Suprapubic skin (tissue), 4 donors: ENCODE measurements around the gene PHKG1. TPM values are rescaled to one million over a fixed set of nuclear protein-coding genes. Genes with fewer than 3 reads are reported as not detected.
A peak's percentile ranks its signal among the peaks of the same experiment; 100 is the strongest.
"Not testable (repeated sequence)": the region's sequence is repeated elsewhere in the genome, so short reads cannot be mapped to it uniquely, and the experiment has no call there.

ENCODE experiments used
- DNase-seq, 2 donors: peaks; one replicate each; pipeline ENCODE4 v3.0.0-alpha.2; 2019; ENCODE audit warnings: low spot score in 2 of 2
- H3K27ac ChIP-seq: fragments of 200-600 bp; sonication (generic); one replicate; pipeline ENCODE4 v1.5.1; 2019
- H3K27me3 ChIP-seq: fragments of 200-600 bp; sonication (generic); one replicate; pipeline ENCODE4 v1.5.1; 2019
- H3K36me3 ChIP-seq: fragments of 200-600 bp; sonication (generic); one replicate; pipeline ENCODE4 v1.5.1; 2019
- H3K4me1 ChIP-seq: fragments of 200-600 bp; sonication (generic); one replicate; pipeline ENCODE4 v1.5.1; 2019
- H3K4me3 ChIP-seq: fragments of 200-600 bp; sonication (generic); one replicate; pipeline ENCODE4 v1.5.1; 2019; ENCODE audit warnings: mild to moderate bottlenecking
- H3K9me3 ChIP-seq: fragments of 200-600 bp; sonication (generic); one replicate; pipeline ENCODE4 v1.5.1; 2019
- CTCF ChIP-seq, 2 donors: fragments of 200-600 bp in 1 of 2; fragments of 450-650 bp in 1 of 2; sonication (generic) in 1 of 2; IDR thresholded peaks; one replicate each; pipeline ENCODE4 v1.5.1; 2016 to 2019; ENCODE audit warnings: antibody characterized with exemption in 2 of 2, mild to moderate bottlenecking in 1 of 2, moderate library complexity in 1 of 2
- EP300 ChIP-seq: sonication (generic); formaldehyde crosslinking; IDR thresholded peaks from one replicate; pipeline ENCODE4 v1.6.1; 2017; ENCODE audit warnings: antibody characterized with exemption
- POLR2A ChIP-seq, 2 donors: fragments of 450-650 bp; IDR thresholded peaks; one replicate each; pipeline ENCODE4 v1.6.1; 2017; ENCODE audit warnings: antibody characterized with exemption in 2 of 2, mild to moderate bottlenecking in 2 of 2, moderate library complexity in 2 of 2
- POLR2AphosphoS5 ChIP-seq, 3 donors: sonication (generic); formaldehyde crosslinking; IDR thresholded peaks; one replicate each; pipeline ENCODE4 v1.6.1; 2017; ENCODE audit warnings: antibody characterized with exemption in 3 of 3
- WGBS: methylation state at CpG from one replicate; pipeline ENCODE4 v1.1.5; 2018; 5-methylcytosine and 5-hydroxymethylcytosine counted together
- total RNA-seq, 4 donors: library from RNA; depleted of rRNA; stranded (reverse); fragments of >200 nt; gene quantifications; one replicate each; pipeline ENCODE4 v1.1.0, GENCODE V29; 2016

Gene PHKG1
- total RNA-seq, 4 donors from 2014 or later: 0.64 to 5.2 (median 2.5) TPM

GRCh38 chr7:56087445-56087844 is 5.3 kb downstream of the PHKG1 start:
- Histone ChIP-seq H3K4me1 (peaks cover 19% of the 10 kb centered on the region), H3K27me3 (no peaks in the 10 kb centered on the region), H3K9me3 (no peaks in the 10 kb centered on the region), H3K4me3 (no peak overlapping the region), H3K27ac (no peak overlapping the region), H3K36me3 (peaks cover 28% of the 10 kb centered on the region)
- no CpG with 5 or more reads among the region's 16 CpGs for WGBS
- DNase-seq: no peak
- TF ChIP-seq CTCF (IDR thresholded peaks at IDR 0.05) (no peak), EP300 (no peak), POLR2AphosphoS5 (IDR thresholded peaks at IDR 0.05) (no peak), POLR2A (IDR thresholded peaks at IDR 0.05) (no peak)

- Histone ChIP-seq H3K4me3 (no peak overlapping the region), H3K27me3 (no peaks in the 10 kb centered on the region), H3K36me3 (peaks cover 34% of the 10 kb centered on the region), H3K9me3 (no peaks in the 10 kb centered on the region), H3K27ac (no peak overlapping the region), H3K4me1 (peaks cover 12% of the 10 kb centered on the region)
- no peak for TF ChIP-seq POLR2A (IDR thresholded peaks at IDR 0.05)
- TF ChIP-seq CTCF (IDR thresholded peaks at IDR 0.05): no peak
- no peak for TF ChIP-seq EP300
- 86% methylated on average over 6 of the region's 7 CpGs for WGBS
- no peak for DNase-seq
Observed at GRCh38 chr7:56086761-56087160, 6.0 kb downstream of the PHKG1 start.

- no peak overlapping the region for H3K27ac ChIP-seq
- H3K4me3 ChIP-seq: no peak overlapping the region
- peaks cover 26% of the 10 kb centered on the region for H3K4me1 ChIP-seq
- H3K9me3 ChIP-seq: no peaks in the 10 kb centered on the region
- H3K36me3 ChIP-seq: peaks cover 52% of the 10 kb centered on the region
- no peaks in the 10 kb centered on the region for H3K27me3 ChIP-seq
- DNase-seq: peak in 1 of 2 donors; percentile 82
- TF ChIP-seq POLR2A (IDR thresholded peaks at IDR 0.05): no peak
- TF ChIP-seq EP300: no peak
- TF ChIP-seq CTCF (IDR thresholded peaks at IDR 0.05): no peak
- TF ChIP-seq POLR2AphosphoS5 (IDR thresholded peaks at IDR 0.05): no peak
- WGBS: 65% methylated on average over 13 of the region's 13 CpGs
Observed at GRCh38 chr7:56083150-56083785, 9.5 kb downstream of the PHKG1 start.

- H3K27me3 ChIP-seq: no peaks in the 10 kb centered on the region
- H3K36me3 ChIP-seq: peaks cover 51% of the 10 kb centered on the region
- 98% methylated on average over 8 of the region's 29 CpGs for WGBS
- no peak overlapping the region for H3K27ac ChIP-seq
- no peaks in the 10 kb centered on the region for H3K9me3 ChIP-seq
- TF ChIP-seq CTCF (IDR thresholded peaks at IDR 0.05) (no peak), POLR2A (IDR thresholded peaks at IDR 0.05) (no peak), POLR2AphosphoS5 (IDR thresholded peaks at IDR 0.05) (no peak), EP300 (no peak)
- H3K4me3 ChIP-seq: no peak overlapping the region
- H3K4me1 ChIP-seq: peaks cover 26% of the 10 kb centered on the region
- no peak for DNase-seq
Observed at GRCh38 chr7:56081626-56082340, 11.0 kb downstream of the PHKG1 start.

- Histone ChIP-seq H3K36me3 (peaks cover 53% of the 10 kb centered on the region), H3K27ac (peak overlapping the region; percentile 40), H3K4me1 (peaks cover 26% of the 10 kb centered on the region)
- DNase-seq, H3K4me3 ChIP-seq, H3K27me3 ChIP-seq, H3K9me3 ChIP-seq: not testable (repeated sequence)
- 94% methylated on average over 27 of the region's 28 CpGs for WGBS
Observed at GRCh38 chr7:56080726-56081435, 11.9 kb downstream of the PHKG1 start.
